Loucy (cell line): ENCODE measurements around the gene COL9A1.

ENCODE experiments used
- H2AFZ ChIP-seq: fragments of 200-600 bp; sonication (generic); 2 replicates; pipeline ENCODE4 v1.6.0; 2016; ENCODE audit warnings: antibody characterized with exemption, mild to moderate bottlenecking, low read length, moderate library complexity
- H3F3A ChIP-seq: fragments of 200-600 bp; 2 replicates; pipeline ENCODE4 v1.6.0; 2016; ENCODE audit warnings: antibody characterized with exemption, low read depth, mild to moderate bottlenecking
- H3K27me3 ChIP-seq: fragments of 200-600 bp; sonication (generic); 2 replicates; pipeline ENCODE4 v1.6.1; 2014; ENCODE audit warnings: low read length, mild to moderate bottlenecking; ENCODE audit not compliant: insufficient read depth, poor library complexity, severe bottlenecking
- H3K36me3 ChIP-seq: fragments of 200-600 bp; sonication (generic); 2 replicates; pipeline ENCODE4 v1.6.1; 2016; ENCODE audit warnings: low read length; ENCODE audit not compliant: insufficient read depth
- H3K4me1 ChIP-seq: fragments of 200-600 bp; sonication (generic); 2 replicates; pipeline ENCODE4 v1.5.1; 2014; ENCODE audit warnings: low read length, mild to moderate bottlenecking; ENCODE audit not compliant: insufficient read depth, poor library complexity, severe bottlenecking
- H3K4me2 ChIP-seq: fragments of 200-600 bp; sonication (generic); 2 replicates; pipeline ENCODE4 v1.6.0; 2014; ENCODE audit warnings: antibody characterized with exemption, low read length, low read depth, mild to moderate bottlenecking; ENCODE audit not compliant: poor library complexity, severe bottlenecking
- H3K4me3 ChIP-seq: fragments of 200-600 bp; sonication (generic); 2 replicates; pipeline ENCODE4 v1.5.1; 2014; ENCODE audit warnings: low read length, mild to moderate bottlenecking, mixed read lengths; ENCODE audit not compliant: poor library complexity, severe bottlenecking
- H3K79me2 ChIP-seq: fragments of 200-600 bp; sonication (generic); 2 replicates; pipeline ENCODE4 v1.6.1; 2014; ENCODE audit warnings: low read length; ENCODE audit not compliant: insufficient read depth
- H3K9ac ChIP-seq: fragments of 200-600 bp; sonication (generic); 2 replicates; pipeline ENCODE4 v1.6.0; 2014; ENCODE audit warnings: mild to moderate bottlenecking, low read depth, low read length, moderate library complexity; ENCODE audit not compliant: poor library complexity, severe bottlenecking
- H3K9me2 ChIP-seq: fragments of 200-600 bp; sonication (generic); replicated peaks from 2 replicates; pipeline ENCODE4 v1.6.1; 2016; ENCODE audit warnings: low read depth, low read length, mixed read lengths
- H3K9me3 ChIP-seq: fragments of 200-600 bp; sonication (generic); 2 replicates; pipeline ENCODE4 v1.6.1; 2014; ENCODE audit warnings: mild to moderate bottlenecking, antibody characterized with exemption, low read length, low read depth; ENCODE audit not compliant: insufficient read depth
- H4K20me1 ChIP-seq: fragments of 200-600 bp; sonication (generic); 2 replicates; pipeline ENCODE4 v1.6.0; 2014; ENCODE audit warnings: antibody characterized with exemption, low read length, mild to moderate bottlenecking; ENCODE audit not compliant: insufficient read depth, poor library complexity, severe bottlenecking
- CTCF ChIP-seq: fragments of 200-600 bp; sonication (generic); conservative IDR thresholded peaks from 2 replicates; pipeline ENCODE4 v1.5.1; 2014; ENCODE audit warnings: mild to moderate bottlenecking, antibody characterized with exemption, low read length
- EZH2phosphoT487 ChIP-seq: fragments of 200-600 bp; IDR thresholded peaks from 2 replicates; pipeline ENCODE4 v1.6.1; 2018; ENCODE audit warnings: antibody characterized with exemption, mild to moderate bottlenecking, moderate library complexity, borderline replicate concordance

COL9A1 gene

DNA sequence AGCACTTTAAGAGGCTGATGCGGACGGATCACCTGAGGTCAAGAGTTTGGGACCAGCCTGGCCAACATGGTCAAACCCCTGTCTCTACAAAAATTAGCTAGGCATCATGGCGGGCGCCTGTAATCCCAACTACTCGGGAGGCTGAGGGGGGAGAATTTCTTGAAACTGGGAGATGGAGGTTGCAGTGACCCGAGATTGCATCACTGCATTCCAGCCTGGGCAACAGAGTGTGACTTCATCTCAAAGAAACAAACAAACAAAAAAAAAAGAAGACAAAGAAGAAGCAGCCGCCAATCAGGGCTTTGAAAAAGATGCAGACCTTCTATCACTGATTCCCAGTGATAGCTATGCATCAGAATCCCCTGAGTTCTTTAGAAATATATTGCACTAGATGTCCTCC is 56.8 kb downstream of the COL9A1 start:
- Histone ChIP-seq H3K27me3 (no peaks in the 10 kb centered on the region), H3K36me3 (no peaks in the 10 kb centered on the region)

GRCh38 chr6:70241991-70242420 is 60.9 kb downstream of the COL9A1 start:
- TF ChIP-seq EZH2phosphoT487 (no peak), CTCF (no peak)
- no peaks in the 10 kb centered on the region for H3K27me3 ChIP-seq
- no peaks in the 10 kb centered on the region for H3K79me2 ChIP-seq
- no peak overlapping the region for H3K4me2 ChIP-seq
- H3K4me1 ChIP-seq = no peaks in the 10 kb centered on the region
- H3K9ac ChIP-seq = no peak overlapping the region
- H3K4me3 ChIP-seq = no peak overlapping the region
- no peaks in the 10 kb centered on the region for H4K20me1 ChIP-seq
- H2AFZ ChIP-seq = peak overlapping the region; percentile 43; the same call in 1 of the 2 replicates
- H3F3A ChIP-seq = no peaks in the 10 kb centered on the region
- no peaks in the 10 kb centered on the region for H3K9me2 ChIP-seq
- H3K36me3 ChIP-seq = no peaks in the 10 kb centered on the region
- H3K9me3 ChIP-seq = no peaks in the 10 kb centered on the region

More for the DNA sequence above, 56.8 kb downstream of the COL9A1 start:
- no peak for TF ChIP-seq CTCF
- no peak for TF ChIP-seq EZH2phosphoT487
- Histone ChIP-seq H3K4me1 (no peaks in the 10 kb centered on the region), H3K9me2 (no peaks in the 10 kb centered on the region), H3K4me2 (no peak overlapping the region), H3K4me3 (no peak overlapping the region), H3K9ac (no peak overlapping the region), H3F3A (no peaks in the 10 kb centered on the region), H3K79me2 (no peaks in the 10 kb centered on the region), H3K9me3 (no peaks in the 10 kb centered on the region), H2AFZ (no peak overlapping the region), H4K20me1 (no peaks in the 10 kb centered on the region)

- TF ChIP-seq CTCF = no peak
- no peak for TF ChIP-seq EZH2phosphoT487
- Histone ChIP-seq H3K36me3 (no peaks in the 10 kb centered on the region), H3K79me2 (no peaks in the 10 kb centered on the region), H3F3A (no peaks in the 10 kb centered on the region), H3K27me3 (no peaks in the 10 kb centered on the region), H3K9me3 (no peaks in the 10 kb centered on the region), H2AFZ (no peak overlapping the region), H4K20me1 (no peaks in the 10 kb centered on the region), H3K9ac (no peak overlapping the region), H3K4me1 (no peaks in the 10 kb centered on the region), H3K4me3 (no peak overlapping the region), H3K9me2 (no peaks in the 10 kb centered on the region), H3K4me2 (no peak overlapping the region)
Observed at GRCh38 chr6:70241031-70241430, 61.9 kb downstream of the COL9A1 start.
